Keratinocyte (primary cell): ENCODE results near the gene MRPL12. TPM values are rescaled to one million over a fixed set of nuclear protein-coding genes. Genes with fewer than 3 reads are reported as not detected.

Experiments used
- DNase-seq: peaks from one replicate; pipeline ENCODE4 v3.0.0-alpha.2; 2011; ENCODE audit warnings: low read depth, missing footprints, low spot score
- FAIRE-seq: peaks from 2 replicates; lab custom pipeline; 2011; peaks lifted over from hg19 to GRCh38; lab: Jason Lieb, UNC
- H2AFZ ChIP-seq: 2 replicates; pipeline ENCODE4 v1.6.0; 2012; ENCODE audit warnings: low read length, control low read depth, inconsistent platforms; ENCODE audit not compliant: control insufficient read depth
- H3K27ac ChIP-seq: 2 replicates; pipeline ENCODE4 v1.5.1; 2011; ENCODE audit warnings: low read length; ENCODE audit not compliant: control insufficient read depth, insufficient read depth
- H3K27me3 ChIP-seq: 3 replicates; pipeline ENCODE4 v1.6.0; 2011; ENCODE audit warnings: low read length; ENCODE audit not compliant: control insufficient read depth, insufficient read depth; ENCODE audit errors: extremely low read depth
- H3K36me3 ChIP-seq, 2 experiments: 2 replicates in 1 of 2; 3 replicates in 1 of 2; pipeline ENCODE4 v1.5.1; 2011; ENCODE audit warnings: low read length in 2 of 2, mild to moderate bottlenecking in 1 of 2; ENCODE audit not compliant: control insufficient read depth in 2 of 2, insufficient read depth in 2 of 2; ENCODE audit errors: extremely low read depth in 1 of 2
- H3K4me1 ChIP-seq: 3 replicates; pipeline ENCODE4 v1.5.1; 2011; ENCODE audit warnings: low read length; ENCODE audit not compliant: control insufficient read depth, insufficient read depth; ENCODE audit errors: extremely low read depth
- H3K4me2 ChIP-seq: 3 replicates; pipeline ENCODE4 v1.6.0; 2011; ENCODE audit warnings: low read depth, low read length; ENCODE audit not compliant: control insufficient read depth, insufficient read depth; ENCODE audit errors: extremely low read depth
- H3K4me3 ChIP-seq, 3 experiments: fragments of 200-600 bp in 1 of 3; sonication (generic) in 1 of 3; 2 replicates in 2 of 3; 3 replicates in 1 of 3; pipeline ENCODE4 v1.5.1; 2011 to 2016; ENCODE audit warnings: low read length in 3 of 3, mild to moderate bottlenecking in 3 of 3, control low read depth in 2 of 3, inconsistent platforms in 1 of 3, low read depth in 1 of 3, mixed read lengths in 1 of 3, mixed run types in 1 of 3, moderate library complexity in 1 of 3; ENCODE audit not compliant: control insufficient read depth in 2 of 3, insufficient read depth in 2 of 3; ENCODE audit errors: extremely low read depth in 1 of 3
- H3K79me2 ChIP-seq: 2 replicates; pipeline ENCODE4 v1.6.0; 2012; ENCODE audit warnings: low read length; ENCODE audit not compliant: control insufficient read depth, insufficient read depth
- H3K9ac ChIP-seq: 3 replicates; pipeline ENCODE4 v1.6.0; 2011; ENCODE audit warnings: low read length; ENCODE audit not compliant: control insufficient read depth, insufficient read depth; ENCODE audit errors: extremely low read depth
- H3K9me1 ChIP-seq: 3 replicates; pipeline ENCODE4 v1.6.0; 2011; ENCODE audit warnings: low read length; ENCODE audit not compliant: control insufficient read depth, insufficient read depth; ENCODE audit errors: extremely low read depth
- H3K9me3 ChIP-seq: 2 replicates; pipeline ENCODE4 v1.5.1; 2012; ENCODE audit warnings: low read depth, low read length; ENCODE audit not compliant: control insufficient read depth
- H4K20me1 ChIP-seq: 3 replicates; pipeline ENCODE4 v1.6.0; 2011; ENCODE audit warnings: low read length; ENCODE audit not compliant: control insufficient read depth, insufficient read depth; ENCODE audit errors: extremely low read depth
- EZH2 ChIP-seq: IDR thresholded peaks from one replicate; pipeline ENCODE4 v1.6.1; 2012; ENCODE audit warnings: inconsistent platforms, mild to moderate bottlenecking, low read length, moderate library complexity
- dilution Hi-C: fragments of 300-500 bp; cut with MboI; formaldehyde crosslinking; loops from one replicate; pipeline ENCODE4 v1.7.0; 2020; ENCODE audit warnings: low sequenced_read_pairs; ENCODE audit not compliant: extremely low pct_ligation_motif_present
- polyA plus RNA-seq, 5 experiments: library from polyadenylated mRNA; depleted of rRNA in 3 of 5; stranded (reverse) in 3 of 5; stranded (forward) in 1 of 5; unstranded in 1 of 5; fragments of >200 nt; gene quantifications; 1 replicate in 1 of 5; 2 replicates in 3 of 5; 3 replicates in 1 of 5; pipeline versions ENCODE4 v1.2.1 to v1.2.3, GENCODE V29; 2011 to 2012; ENCODE audit warnings: missing spikeins in 2 of 5, low read depth in 1 of 5, low replicate concordance in 1 of 5
- TF ChIP-seq, protein P1 (sequence below), 3 experiments: IDR thresholded peaks in 1 of 3; conservative IDR thresholded peaks in 1 of 3; optimal IDR thresholded peaks in 1 of 3; 2 replicates in 2 of 3; 3 replicates in 1 of 3; pipeline versions ENCODE3 to v1.5.1; 2011; ENCODE audit warnings: low read length in 3 of 3, mild to moderate bottlenecking in 3 of 3, moderate library complexity in 2 of 3, control low read depth in 1 of 3, inconsistent platforms in 1 of 3; ENCODE audit not compliant: insufficient read depth in 2 of 3; ENCODE audit errors: extremely low read depth in 1 of 3

MRPL12 gene
- polyA plus RNA-seq, 1 donor (not counting 4 experiments of a cell fraction or from before 2014, with no cell fraction given), result 78.5 TPM

GRCh38 chr17:81717049-81717765, 14.0 kb downstream of the MRPL12 start:
- DNase-seq, result no peak
- dilution Hi-C loops, result no loop called here

DNA sequence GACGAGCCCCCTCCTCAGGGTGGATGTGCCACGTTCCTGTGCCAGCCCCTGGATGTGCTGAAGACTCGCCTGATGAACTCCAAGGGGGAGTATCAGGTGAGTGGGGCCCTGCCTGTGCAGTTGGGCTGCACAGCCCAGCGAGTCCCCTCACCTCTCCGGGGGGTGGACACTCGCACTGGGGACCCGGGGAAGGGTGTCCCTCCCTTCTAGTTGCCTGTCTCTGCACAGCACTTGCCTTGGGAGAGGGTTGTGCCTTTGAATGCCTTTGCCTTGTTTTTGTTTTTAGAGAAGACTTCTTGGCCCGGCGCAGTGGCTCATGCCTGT, 14.6 kb downstream of the MRPL12 start:
- Histone ChIP-seq H2AFZ (no peak overlapping the region), H3K9ac (no peak overlapping the region), H3K9me3 (no peaks in the 10 kb centered on the region), H3K79me2 (peaks cover 19% of the 10 kb centered on the region), H3K27ac (no peak overlapping the region), H3K4me2 (no peak overlapping the region), H3K4me1 (peaks cover 23% of the 10 kb centered on the region), H3K36me3 (peaks cover 0 to 11% of the 10 kb centered on the region in 2 experiments), H3K27me3 (no peaks in the 10 kb centered on the region), H3K9me1 (no peaks in the 10 kb centered on the region), H4K20me1 (no peaks in the 10 kb centered on the region), H3K4me3 (no peak overlapping the region)
- FAIRE-seq, result no peak
- no peak for TF ChIP-seq EZH2
- TF ChIP-seq, protein P1, sequence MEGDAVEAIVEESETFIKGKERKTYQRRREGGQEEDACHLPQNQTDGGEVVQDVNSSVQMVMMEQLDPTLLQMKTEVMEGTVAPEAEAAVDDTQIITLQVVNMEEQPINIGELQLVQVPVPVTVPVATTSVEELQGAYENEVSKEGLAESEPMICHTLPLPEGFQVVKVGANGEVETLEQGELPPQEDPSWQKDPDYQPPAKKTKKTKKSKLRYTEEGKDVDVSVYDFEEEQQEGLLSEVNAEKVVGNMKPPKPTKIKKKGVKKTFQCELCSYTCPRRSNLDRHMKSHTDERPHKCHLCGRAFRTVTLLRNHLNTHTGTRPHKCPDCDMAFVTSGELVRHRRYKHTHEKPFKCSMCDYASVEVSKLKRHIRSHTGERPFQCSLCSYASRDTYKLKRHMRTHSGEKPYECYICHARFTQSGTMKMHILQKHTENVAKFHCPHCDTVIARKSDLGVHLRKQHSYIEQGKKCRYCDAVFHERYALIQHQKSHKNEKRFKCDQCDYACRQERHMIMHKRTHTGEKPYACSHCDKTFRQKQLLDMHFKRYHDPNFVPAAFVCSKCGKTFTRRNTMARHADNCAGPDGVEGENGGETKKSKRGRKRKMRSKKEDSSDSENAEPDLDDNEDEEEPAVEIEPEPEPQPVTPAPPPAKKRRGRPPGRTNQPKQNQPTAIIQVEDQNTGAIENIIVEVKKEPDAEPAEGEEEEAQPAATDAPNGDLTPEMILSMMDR (optimal IDR thresholded peaks at IDR 0.05 in 1 of 3, IDR thresholded peaks at IDR 0.05 in 1 of 3, conservative IDR thresholded peaks at IDR 0.05 in 1 of 3; ENCODE audit: extremely low read depth in 1 of 3, insufficient read depth in 2 of 3, low read length in 3 of 3), result no peak
- dilution Hi-C loops, result no loop called here
- no peak for DNase-seq

More at GRCh38 chr17:81717049-81717765, 14.0 kb downstream of the MRPL12 start:
- no peak for FAIRE-seq
- TF ChIP-seq, protein P1 (optimal IDR thresholded peaks at IDR 0.05 in 1 of 3, IDR thresholded peaks at IDR 0.05 in 1 of 3, conservative IDR thresholded peaks at IDR 0.05 in 1 of 3; ENCODE audit: extremely low read depth in 1 of 3, insufficient read depth in 2 of 3, low read length in 3 of 3), result no peak
- no peak for TF ChIP-seq EZH2
- H3K4me1 ChIP-seq, result peaks cover 20% of the 10 kb centered on the region
- H3K4me3 ChIP-seq, result no peak overlapping the region
- peaks cover 0 to 11% of the 10 kb centered on the region in 2 experiments for H3K36me3 ChIP-seq
- no peaks in the 10 kb centered on the region for H3K27me3 ChIP-seq
- no peaks in the 10 kb centered on the region for H3K9me3 ChIP-seq
- peaks cover 21% of the 10 kb centered on the region for H3K79me2 ChIP-seq
- no peak overlapping the region for H3K27ac ChIP-seq
- H4K20me1 ChIP-seq, result no peaks in the 10 kb centered on the region
- no peak overlapping the region for H3K4me2 ChIP-seq
- no peak overlapping the region for H2AFZ ChIP-seq
- H3K9me1 ChIP-seq, result no peaks in the 10 kb centered on the region
- no peak overlapping the region for H3K9ac ChIP-seq
